Naive B cell (primary cell): ENCODE results near the gene HSD17B1. TPM values are rescaled to one million over a fixed set of nuclear protein-coding genes. Genes with fewer than 3 reads are reported as not detected.
"Not testable (repeated sequence)": the region's sequence is repeated elsewhere in the genome, so short reads cannot be mapped to it uniquely, and the experiment has no call there.

Experiments used
- ATAC-seq, 2 donors: fragments of 150-1000 bp; cut with Tn5 transposase; 2 replicates each; pipeline ENCODE4 v1.10.0; 2021; ENCODE audit warnings: low read depth in 2 of 2, mild to moderate bottlenecking in 2 of 2, moderate library complexity in 2 of 2
- DNase-seq: peaks from one replicate; pipeline ENCODE4 v3.0.0; 2022
- H3K27ac Mint-ChIP-seq, 6 donors: one replicate each; pipeline ENCODE4 v1.8.0; 2020 to 2022; ENCODE audit warnings: mild to moderate bottlenecking in 6 of 6, mixed read lengths in 6 of 6, moderate library complexity in 5 of 6, inconsistent platforms in 2 of 6
- H3K27me3 Mint-ChIP-seq, 3 donors: one replicate each; pipeline ENCODE4 v1.8.0; 2021 to 2022; ENCODE audit warnings: mixed read lengths in 3 of 3, mild to moderate bottlenecking in 1 of 3
- H3K36me3 Mint-ChIP-seq, 2 donors: one replicate each; pipeline ENCODE4 v1.8.0; 2020 to 2022; ENCODE audit warnings: mixed read lengths in 2 of 2, inconsistent platforms in 1 of 2, mild to moderate bottlenecking in 1 of 2
- H3K4me1 Mint-ChIP-seq, 3 donors: one replicate each; pipeline ENCODE4 v1.8.0; 2020 to 2022; ENCODE audit warnings: mixed read lengths in 3 of 3, inconsistent platforms in 1 of 3, mild to moderate bottlenecking in 1 of 3, moderate library complexity in 1 of 3
- H3K4me3 Mint-ChIP-seq, 8 donors: one replicate each; pipeline ENCODE4 v1.8.0; 2020 to 2022; ENCODE audit warnings: mild to moderate bottlenecking in 8 of 8, mixed read lengths in 8 of 8, moderate library complexity in 8 of 8, inconsistent platforms in 2 of 8
- H3K9me3 Mint-ChIP-seq, 7 donors: one replicate each; pipeline ENCODE4 v1.8.0; 2020 to 2022; ENCODE audit warnings: mixed read lengths in 7 of 7, mild to moderate bottlenecking in 5 of 7, inconsistent platforms in 2 of 7, moderate library complexity in 1 of 7
- polyA plus RNA-seq, 6 donors: library from polyadenylated mRNA; unstranded; fragments of 300-500 nt; fragmentation: Illumina TruSeq; gene quantifications; one replicate each; pipeline ENCODE4 v1.2.3, GENCODE V29; 2021; ENCODE audit warnings: low read depth in 6 of 6

Gene HSD17B1
- polyA plus RNA-seq, 6 donors from 2014 or later = 0.55 to 1.6 (median 0.90) TPM; not detected in 1

DNA sequence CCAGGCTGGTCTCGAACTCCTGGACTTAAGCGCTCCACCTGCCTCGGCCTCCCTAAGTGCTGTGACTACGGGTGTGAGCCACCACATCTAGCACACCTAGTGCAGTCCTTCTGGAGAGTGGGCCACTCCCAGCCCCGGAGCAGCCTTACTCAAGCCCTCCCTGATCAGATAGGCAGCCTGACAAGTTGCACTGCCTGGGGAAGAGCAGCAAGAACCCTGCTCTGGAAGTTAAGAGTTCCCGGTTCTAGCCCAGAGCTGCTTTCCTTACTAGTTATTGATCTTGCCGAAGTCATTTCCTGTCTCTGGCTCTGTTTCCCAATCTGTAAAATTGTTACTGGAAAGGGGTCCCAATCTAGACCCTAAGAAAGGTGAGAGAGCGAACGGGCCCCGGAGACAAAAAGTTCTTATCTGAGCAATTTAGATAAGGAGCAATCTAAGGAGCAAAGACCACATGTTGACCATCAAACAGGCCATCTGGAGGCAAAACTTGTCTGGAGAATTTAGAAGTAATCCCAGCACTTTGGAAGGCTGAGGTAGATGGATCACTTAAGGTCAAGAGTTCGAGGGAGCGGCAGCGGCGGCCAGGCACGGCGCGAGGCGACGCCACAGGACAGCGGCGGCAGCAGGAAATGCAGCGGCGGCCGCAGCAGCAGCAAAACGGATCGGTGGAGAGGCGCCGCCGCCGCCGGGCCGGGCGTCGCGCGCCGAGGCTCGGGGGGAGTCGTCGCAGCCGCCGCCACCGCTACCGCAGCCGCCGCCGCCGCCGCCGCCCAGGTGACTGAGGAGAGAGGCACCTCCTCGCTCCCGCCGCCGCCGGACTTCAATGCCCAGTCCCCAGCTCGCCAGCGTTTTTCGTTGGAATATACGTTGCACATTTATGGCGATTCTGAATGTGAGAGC lies 21.0 kb upstream of the HSD17B1 start:
- Mint-ChIP-seq H3K27me3 (no peaks in the 10 kb centered on the region), H3K36me3 (no peaks in the 10 kb centered on the region), H3K27ac (peak overlapping the region in 4 of 6 donors; percentile 66 to 88 (median 76)), H3K4me1 (peaks cover 31 to 46% (median 42%) of the 10 kb centered on the region in 3 donors), H3K9me3 (no peaks in the 10 kb centered on the region), H3K4me3 (peak overlapping the region; percentile 74 to 92 (median 86))
- DNase-seq (peak; percentile 57), ATAC-seq (peak; percentile 22 to 26)

- peaks cover 33 to 49% (median 44%) of the 10 kb centered on the region in 3 donors for H3K4me1 Mint-ChIP-seq
- ATAC-seq (peak; percentile 24 to 29), DNase-seq (no peak)
- H3K27me3 Mint-ChIP-seq = no peaks in the 10 kb centered on the region
- H3K27ac Mint-ChIP-seq = peak overlapping the region; percentile 92 to 98 (median 96)
- peak overlapping the region; percentile 83 to 95 (median 88) for H3K4me3 Mint-ChIP-seq
- H3K36me3 Mint-ChIP-seq = no peaks in the 10 kb centered on the region
- no peaks in the 10 kb centered on the region for H3K9me3 Mint-ChIP-seq
Measured at GRCh38 chr17:42535155-42536047, 17.3 kb upstream of the HSD17B1 start.

DNA sequence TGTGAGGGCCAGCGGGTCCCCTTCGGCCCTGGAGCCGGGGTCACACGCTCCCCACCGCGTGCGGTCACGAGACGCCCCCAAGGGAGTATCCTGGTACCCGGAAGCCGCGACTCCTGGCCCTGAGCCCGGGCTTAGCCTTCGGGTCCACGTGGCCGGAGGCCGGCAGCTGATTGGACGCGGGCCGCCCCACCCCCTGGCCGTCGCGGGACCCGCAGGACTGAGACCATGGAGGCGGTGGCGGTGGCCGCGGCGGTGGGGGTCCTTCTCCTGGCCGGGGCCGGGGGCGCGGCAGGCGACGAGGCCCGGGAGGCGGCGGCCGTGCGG lies 16.7 kb upstream of the HSD17B1 start, which contains the start of gene NAGLU:
NAGLU (plus strand) TSS at position 194 of the 324 bp plus-strand sequence; CDS start at position 226, 32 bp downstream.
- peak within 1 kb of the TSS; percentile 83 to 95 (median 88) for H3K4me3 Mint-ChIP-seq
- ATAC-seq (peak; percentile 90 to 91), DNase-seq (peak; percentile 93)
- no peaks in the 10 kb centered on the region for H3K27me3 Mint-ChIP-seq
- peak within 1 kb of the TSS; percentile 92 to 98 (median 96) for H3K27ac Mint-ChIP-seq
- peaks cover 29 to 43% (median 38%) of the 10 kb centered on the region in 3 donors for H3K4me1 Mint-ChIP-seq
- no peaks in the 10 kb centered on the region for H3K36me3 Mint-ChIP-seq
- H3K9me3 Mint-ChIP-seq = no peaks in the 10 kb centered on the region

DNA sequence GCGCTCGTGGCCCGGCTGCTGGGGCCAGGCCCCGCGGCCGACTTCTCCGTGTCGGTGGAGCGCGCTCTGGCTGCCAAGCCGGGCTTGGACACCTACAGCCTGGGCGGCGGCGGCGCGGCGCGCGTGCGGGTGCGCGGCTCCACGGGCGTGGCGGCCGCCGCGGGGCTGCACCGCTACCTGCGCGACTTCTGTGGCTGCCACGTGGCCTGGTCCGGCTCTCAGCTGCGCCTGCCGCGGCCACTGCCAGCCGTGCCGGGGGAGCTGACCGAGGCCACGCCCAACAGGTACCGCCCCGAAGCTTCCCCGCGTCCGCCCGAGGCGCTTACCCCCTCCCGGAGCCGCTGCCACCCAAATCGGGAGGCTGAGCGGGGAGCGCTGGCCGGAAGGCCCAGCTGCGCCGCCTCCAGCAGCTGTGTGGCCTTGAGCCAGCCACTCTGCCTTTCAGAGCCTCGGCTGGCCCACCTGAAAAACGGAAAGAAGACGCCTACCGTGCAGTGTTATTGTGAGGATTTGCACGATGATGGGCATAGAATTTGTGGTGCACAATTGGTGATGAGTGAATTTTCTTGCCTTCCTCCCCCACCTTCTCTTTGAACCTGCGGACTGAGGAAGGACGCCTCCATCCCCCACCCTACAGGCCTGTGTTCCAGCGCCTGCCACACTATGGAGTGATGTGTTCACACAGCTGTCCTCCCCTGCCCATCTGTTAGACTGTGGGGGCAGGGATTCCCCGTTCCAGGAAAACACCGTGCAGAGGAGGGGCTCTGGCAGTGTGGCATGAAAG lies 16.2 kb upstream of the HSD17B1 start:
- no peaks in the 10 kb centered on the region for H3K9me3 Mint-ChIP-seq
- H3K4me1 Mint-ChIP-seq = peaks cover 28 to 37% (median 33%) of the 10 kb centered on the region in 3 donors
- H3K27ac Mint-ChIP-seq = peak overlapping the region in 4 of 6 donors; percentile 78 to 93 (median 92)
- H3K4me3 Mint-ChIP-seq = peak overlapping the region; percentile 81 to 92 (median 88)
- no peaks in the 10 kb centered on the region for H3K27me3 Mint-ChIP-seq
- no peak for DNase-seq
- no peaks in the 10 kb centered on the region for H3K36me3 Mint-ChIP-seq
- peak; percentile 52 to 56 for ATAC-seq

DNA sequence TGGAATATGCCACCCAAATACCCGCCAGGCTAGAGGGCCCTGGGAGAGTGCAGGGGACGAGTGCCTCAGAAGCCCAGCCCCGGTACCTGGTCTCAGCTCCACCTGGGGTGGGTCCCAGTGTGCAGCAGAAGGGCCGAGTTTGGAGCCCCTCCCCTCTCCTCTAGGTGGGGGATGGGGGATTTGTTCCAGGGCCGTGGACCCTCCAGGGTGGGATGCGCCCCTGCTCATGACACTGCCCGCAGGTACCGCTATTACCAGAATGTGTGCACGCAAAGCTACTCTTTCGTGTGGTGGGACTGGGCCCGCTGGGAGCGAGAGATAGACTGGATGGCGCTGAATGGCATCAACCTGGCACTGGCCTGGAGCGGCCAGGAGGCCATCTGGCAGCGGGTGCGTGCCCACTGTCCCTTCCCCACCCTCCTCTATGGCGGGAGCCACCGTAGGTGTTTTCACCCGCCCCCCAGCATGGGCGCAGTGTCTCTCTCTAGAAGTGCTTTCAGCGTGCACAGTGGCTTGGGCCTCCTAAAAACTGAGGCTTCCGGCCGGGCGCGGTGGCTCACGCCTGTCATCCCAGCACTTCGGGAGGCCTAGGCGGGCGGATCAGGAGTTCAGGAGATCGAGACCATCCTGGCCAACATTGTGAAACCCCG lies 15.4 kb upstream of the HSD17B1 start:
- ATAC-seq (no peak), DNase-seq (no peak)
- Mint-ChIP-seq H3K27ac (peak overlapping the region in 4 of 6 donors; percentile 56 to 93 (median 84)), H3K36me3 (no peaks in the 10 kb centered on the region), H3K27me3 (no peaks in the 10 kb centered on the region), H3K9me3 (no peaks in the 10 kb centered on the region), H3K4me1 (peaks cover 26 to 34% (median 29%) of the 10 kb centered on the region in 3 donors), H3K4me3 (peak overlapping the region; percentile 81 to 92 (median 88))

DNA sequence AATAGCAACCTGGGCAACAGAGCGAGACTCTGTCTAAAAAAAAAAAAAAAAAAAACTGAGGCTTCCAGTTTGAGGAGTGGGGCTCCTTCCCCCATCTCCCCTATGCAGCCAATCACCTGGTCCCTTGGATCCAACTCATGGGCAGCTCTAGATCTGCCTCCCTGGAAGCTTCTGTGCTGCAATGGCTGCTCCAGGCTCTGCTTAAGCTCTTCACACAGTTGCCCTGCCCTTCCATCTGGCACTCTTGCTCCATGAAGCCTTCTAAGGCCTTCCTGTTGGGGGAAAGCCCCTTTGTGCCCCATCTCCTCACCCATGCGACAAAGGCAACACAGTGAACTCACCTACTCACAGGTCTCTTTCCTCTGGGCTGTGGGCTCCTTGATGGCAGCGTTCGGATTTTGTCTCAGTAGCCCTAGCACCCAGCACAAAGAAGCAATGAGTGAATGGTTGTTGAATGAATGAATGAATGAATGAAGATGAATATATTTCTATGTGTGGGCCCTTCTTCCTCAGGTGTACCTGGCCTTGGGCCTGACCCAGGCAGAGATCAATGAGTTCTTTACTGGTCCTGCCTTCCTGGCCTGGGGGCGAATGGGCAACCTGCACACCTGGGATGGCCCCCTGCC lies 14.8 kb upstream of the HSD17B1 start:
- H3K4me3 Mint-ChIP-seq = peak overlapping the region; percentile 61 to 89 (median 78)
- H3K9me3 Mint-ChIP-seq = no peaks in the 10 kb centered on the region
- H3K36me3 Mint-ChIP-seq = no peaks in the 10 kb centered on the region
- peaks cover 28 to 34% (median 29%) of the 10 kb centered on the region in 3 donors for H3K4me1 Mint-ChIP-seq
- DNase-seq (no peak), ATAC-seq (no peak)
- no peaks in the 10 kb centered on the region for H3K27me3 Mint-ChIP-seq
- peak overlapping the region in 3 of 6 donors; percentile 60 to 76 (median 64) for H3K27ac Mint-ChIP-seq

DNA sequence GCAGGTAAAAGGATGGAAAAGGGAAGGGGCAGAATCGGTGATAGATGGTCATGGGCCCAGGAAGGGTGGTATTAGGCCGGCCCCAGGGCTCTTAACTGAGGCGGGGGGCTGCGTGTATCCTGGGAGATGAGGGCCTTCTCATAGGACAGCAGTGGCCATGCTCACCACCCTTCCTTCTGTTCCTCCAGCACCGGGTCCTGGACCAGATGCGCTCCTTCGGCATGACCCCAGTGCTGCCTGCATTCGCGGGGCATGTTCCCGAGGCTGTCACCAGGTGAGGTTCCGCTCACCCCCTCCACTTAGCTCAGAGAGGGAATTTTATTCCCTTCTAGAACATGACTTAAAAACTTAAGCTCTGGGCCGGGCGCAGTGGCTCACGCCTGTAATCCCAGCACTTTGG lies 14.2 kb upstream of the HSD17B1 start:
- Mint-ChIP-seq H3K9me3 (no peaks in the 10 kb centered on the region), H3K4me1 (peaks cover 28 to 34% (median 29%) of the 10 kb centered on the region in 3 donors), H3K27me3 (no peaks in the 10 kb centered on the region), H3K27ac (peak overlapping the region in 2 of 6 donors; percentile 60 to 70), H3K4me3 (peak overlapping the region in 5 of 8 donors; percentile 12 to 89 (median 84)), H3K36me3 (no peaks in the 10 kb centered on the region)
- ATAC-seq (no peak), DNase-seq (no peak)

DNA sequence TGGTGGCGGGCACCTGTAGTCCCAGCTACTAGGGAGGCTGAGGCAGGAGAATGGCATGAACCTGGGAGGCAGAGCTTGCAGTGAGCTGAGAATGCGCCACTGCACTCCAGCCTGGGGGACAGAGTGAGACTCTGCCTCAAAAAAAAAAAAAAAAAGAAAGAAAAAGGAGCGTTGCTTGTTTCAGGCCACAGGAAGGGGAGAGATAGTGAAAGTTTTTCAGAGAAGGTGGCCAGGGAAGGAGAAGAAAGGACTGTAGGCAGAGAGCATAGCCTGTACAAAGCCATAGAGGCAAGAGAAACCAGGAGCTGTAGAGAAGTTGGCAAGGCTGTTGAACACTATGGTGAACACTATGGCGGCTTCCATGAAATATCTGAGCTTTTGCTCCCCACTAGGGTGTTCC lies 12.2 kb upstream of the HSD17B1 start:
- not testable (repeated sequence) for H3K9me3 Mint-ChIP-seq, ATAC-seq, H3K27me3 Mint-ChIP-seq, DNase-seq, H3K36me3 Mint-ChIP-seq
- Mint-ChIP-seq H3K4me3 (peak overlapping the region in 2 of 8 donors; percentile 27 to 47), H3K27ac (peak overlapping the region in 1 of 6 donors; percentile 65), H3K4me1 (peaks cover 22 to 29% (median 25%) of the 10 kb centered on the region in 3 donors)

DNA sequence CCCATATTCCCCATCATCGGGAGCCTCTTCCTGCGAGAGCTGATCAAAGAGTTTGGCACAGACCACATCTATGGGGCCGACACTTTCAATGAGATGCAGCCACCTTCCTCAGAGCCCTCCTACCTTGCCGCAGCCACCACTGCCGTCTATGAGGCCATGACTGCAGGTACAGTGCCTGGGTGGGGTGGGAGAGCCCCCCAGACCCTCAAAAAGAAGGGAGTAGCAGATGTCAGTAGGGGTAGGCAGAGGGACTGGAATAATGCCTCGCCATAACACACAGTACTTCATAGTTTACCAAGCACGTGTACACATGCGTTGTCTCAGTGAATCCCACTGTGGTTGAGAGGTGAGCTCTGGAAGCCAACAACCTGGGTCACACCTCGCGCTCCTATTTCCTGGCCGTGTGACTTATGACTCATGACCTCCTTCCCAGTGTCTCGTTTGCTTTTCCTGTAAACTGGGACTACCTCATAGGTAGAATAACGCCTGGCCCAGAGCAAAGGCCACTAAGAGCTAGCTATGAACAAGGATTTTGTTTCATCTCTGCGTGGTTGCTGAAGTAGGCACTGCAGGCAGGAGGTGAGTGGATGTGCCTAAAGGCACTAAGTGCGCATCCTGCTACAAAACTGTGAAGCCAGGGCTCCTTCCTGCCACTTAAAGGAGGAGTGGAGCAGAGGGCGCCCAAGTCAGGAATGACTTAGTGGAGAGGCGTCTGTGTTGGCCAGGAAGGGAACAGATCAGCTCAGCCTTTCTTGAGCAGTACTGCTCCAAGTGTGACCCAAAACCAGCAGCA lies 11.5 kb upstream of the HSD17B1 start:
- no peak for DNase-seq
- Mint-ChIP-seq H3K4me3 (peak overlapping the region in 2 of 8 donors; percentile 24 to 27), H3K27ac (peak overlapping the region in 1 of 6 donors; percentile 43), H3K36me3 (no peaks in the 10 kb centered on the region), H3K4me1 (peaks cover 19 to 25% (median 21%) of the 10 kb centered on the region in 3 donors), H3K27me3 (no peaks in the 10 kb centered on the region), H3K9me3 (no peaks in the 10 kb centered on the region)
- no peak for ATAC-seq

DNA sequence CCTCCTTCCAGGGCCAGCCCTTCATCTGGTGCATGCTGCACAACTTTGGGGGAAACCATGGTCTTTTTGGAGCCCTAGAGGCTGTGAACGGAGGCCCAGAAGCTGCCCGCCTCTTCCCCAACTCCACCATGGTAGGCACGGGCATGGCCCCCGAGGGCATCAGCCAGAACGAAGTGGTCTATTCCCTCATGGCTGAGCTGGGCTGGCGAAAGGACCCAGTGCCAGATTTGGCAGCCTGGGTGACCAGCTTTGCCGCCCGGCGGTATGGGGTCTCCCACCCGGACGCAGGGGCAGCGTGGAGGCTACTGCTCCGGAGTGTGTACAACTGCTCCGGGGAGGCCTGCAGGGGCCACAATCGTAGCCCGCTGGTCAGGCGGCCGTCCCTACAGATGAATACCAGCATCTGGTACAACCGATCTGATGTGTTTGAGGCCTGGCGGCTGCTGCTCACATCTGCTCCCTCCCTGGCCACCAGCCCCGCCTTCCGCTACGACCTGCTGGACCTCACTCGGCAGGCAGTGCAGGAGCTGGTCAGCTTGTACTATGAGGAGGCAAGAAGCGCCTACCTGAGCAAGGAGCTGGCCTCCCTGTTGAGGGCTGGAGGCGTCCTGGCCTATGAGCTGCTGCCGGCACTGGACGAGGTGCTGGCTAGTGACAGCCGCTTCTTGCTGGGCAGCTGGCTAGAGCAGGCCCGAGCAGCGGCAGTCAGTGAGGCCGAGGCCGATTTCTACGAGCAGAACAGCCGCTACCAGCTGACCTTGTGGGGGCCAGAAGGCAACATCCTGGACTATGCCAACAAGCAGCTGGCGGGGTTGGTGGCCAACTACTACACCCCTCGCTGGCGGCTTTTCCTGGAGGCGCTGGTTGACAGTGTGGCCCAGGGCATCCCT lies 9.3 kb upstream of the HSD17B1 start:
- H3K27ac Mint-ChIP-seq = peak overlapping the region in 1 of 6 donors; percentile 72
- no peaks in the 10 kb centered on the region for H3K36me3 Mint-ChIP-seq
- H3K4me3 Mint-ChIP-seq = no peak overlapping the region
- ATAC-seq (no peak), DNase-seq (no peak)
- no peaks in the 10 kb centered on the region for H3K27me3 Mint-ChIP-seq
- H3K4me1 Mint-ChIP-seq = peaks cover 7 to 15% (median 8%) of the 10 kb centered on the region in 3 donors
- no peaks in the 10 kb centered on the region for H3K9me3 Mint-ChIP-seq
